ENCODE results near the gene ZFP36. TPM values are rescaled to one million over a fixed set of nuclear protein-coding genes. Genes with fewer than 3 reads are reported as not detected.
"Not testable (repeated sequence)": the region's sequence is repeated elsewhere in the genome, so short reads cannot be mapped to it uniquely, and the experiment has no call there.

ZFP36 gene
- total RNA-seq, 3 donors from 2014 or later, result 91.7 to 299 (median 143) TPM

DNA sequence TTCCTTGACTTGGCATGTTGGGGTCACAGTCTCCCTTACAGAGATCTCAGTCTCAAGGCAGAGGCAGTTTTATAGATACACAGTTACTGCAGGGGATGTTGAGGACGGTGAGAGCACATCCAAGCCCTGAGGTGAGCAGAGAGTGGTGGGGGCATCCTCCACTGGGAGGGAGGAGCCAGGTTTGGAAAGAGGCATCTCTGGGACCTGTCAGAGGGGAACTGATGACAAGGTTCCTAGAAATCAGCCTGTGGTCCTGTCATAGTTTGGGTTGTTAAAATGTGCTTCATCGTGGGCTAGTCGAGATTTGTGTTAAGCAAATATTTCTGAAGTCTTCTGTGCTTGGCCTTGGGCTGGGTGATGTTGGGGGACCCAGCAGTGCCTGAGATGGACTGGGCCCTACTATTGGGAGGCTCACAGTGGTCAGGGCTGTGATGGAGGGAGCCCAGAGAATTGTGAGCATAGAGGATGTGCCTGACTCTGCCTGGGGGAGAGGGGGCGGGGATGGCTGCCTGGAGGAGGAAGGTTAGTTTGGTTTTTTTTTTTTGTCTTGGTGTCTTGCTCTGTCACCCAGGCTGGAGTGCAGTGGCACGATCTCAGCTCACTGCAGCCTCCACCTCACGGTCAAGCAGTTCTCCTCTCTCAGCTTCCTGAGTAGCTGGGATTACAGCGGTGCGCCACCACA is 42.6 kb downstream of the ZFP36 start:
- no peak for TF ChIP-seq POLR2A (IDR thresholded peaks at IDR 0.05)
- no peak for TF ChIP-seq CTCF (IDR thresholded peaks at IDR 0.05)
- no peak for TF ChIP-seq POLR2AphosphoS5 (IDR thresholded peaks at IDR 0.05)
- Histone ChIP-seq H3K9me3 (no peaks in the 10 kb centered on the region), H3K4me3 (no peak overlapping the region), H3K4me1 (peaks cover 10 to 22% of the 10 kb centered on the region in 2 donors), H3K36me3 (no peaks in the 10 kb centered on the region), H3K27ac (no peak overlapping the region), H3K27me3 (no peaks in the 10 kb centered on the region)
- no peak for DNase-seq (ENCODE audit: low spot score in 2 of 2)
- intact Hi-C loops (cut with DNase I; ENCODE audit: low total_unique reads), result no loop called here

GRCh38 chr19:39451257-39451656 is 44.6 kb downstream of the ZFP36 start:
- DNase-seq (ENCODE audit: low spot score in 2 of 2); intact Hi-C loops (cut with DNase I; ENCODE audit: low total_unique reads); H3K27me3 ChIP-seq; H3K9me3 ChIP-seq; H3K27ac ChIP-seq; H3K4me3 ChIP-seq; H3K36me3 ChIP-seq: not testable (repeated sequence)
- H3K4me1 ChIP-seq, result peaks cover 9 to 19% of the 10 kb centered on the region in 2 donors

Other genes with a start within 250 kb of the ZFP36 start
- gene NCCRP1, start 209.9 kb upstream of the ZFP36 start, total RNA-seq, result 1 to 10 TPM in 1 of 3 donors, under 1 TPM in 1, not detected in 1; 0.66 to 2.9 TPM
- gene SYCN, start 202.6 kb upstream of the ZFP36 start, total RNA-seq, result not detected
- gene IFNL3, start 161.8 kb upstream of the ZFP36 start, total RNA-seq, result not detected
- gene IFNL4, start 158.0 kb upstream of the ZFP36 start, total RNA-seq, result not detected
- not detected for gene IFNL2, start 138.5 kb upstream of the ZFP36 start, total RNA-seq
- gene IFNL1, start 110.4 kb upstream of the ZFP36 start, total RNA-seq, result not detected
- under 1 TPM; 0.16 to 0.66 (median 0.59) TPM for gene LRFN1, start 86.0 kb upstream of the ZFP36 start, total RNA-seq
- 10 to 100 TPM; 21.7 to 47.5 (median 26.6) TPM for gene GMFG, start 70.8 kb upstream of the ZFP36 start, total RNA-seq
- gene SAMD4B, start 64.4 kb upstream of the ZFP36 start, total RNA-seq, result 10 to 100 TPM; 57.4 to 65.2 (median 59.7) TPM
- 10 to 100 TPM; 41.3 to 49.5 (median 45.2) TPM for gene PAF1, start 15.7 kb upstream of the ZFP36 start, total RNA-seq
- 10 to 100 TPM; 36.6 to 49.5 (median 47.3) TPM for gene MED29, start 15.5 kb upstream of the ZFP36 start, total RNA-seq
- 10 to 100 TPM in 2 of 3 donors, 1 to 10 TPM in 1; 8.0 to 11.8 (median 10.2) TPM for gene PLEKHG2, start 5.8 kb downstream of the ZFP36 start, total RNA-seq
- 1,000 to 10,000 TPM; 1,681 to 3,245 (median 1,756) TPM for gene RPS16, start 29.1 kb downstream of the ZFP36 start, total RNA-seq
- 100 to 1,000 TPM in 2 of 3 donors, 10 to 100 TPM in 1; 74.3 to 115 (median 103) TPM for gene SUPT5H, start 38.7 kb downstream of the ZFP36 start, total RNA-seq
- gene TIMM50, start 74.0 kb downstream of the ZFP36 start, total RNA-seq, result 10 to 100 TPM; 39.4 to 45.6 (median 41.1) TPM
- not detected for gene DLL3, start 92.1 kb downstream of the ZFP36 start, total RNA-seq
- not detected for gene SELENOV, start 108.3 kb downstream of the ZFP36 start, total RNA-seq
- gene EID2B, start 126.0 kb downstream of the ZFP36 start, total RNA-seq, result 1 to 10 TPM; 3.4 to 5.6 (median 4.3) TPM
- 10 to 100 TPM; 13.0 to 14.7 (median 13.4) TPM for gene EID2, start 133.3 kb downstream of the ZFP36 start, total RNA-seq
- gene LGALS13, start 195.7 kb downstream of the ZFP36 start, total RNA-seq, result not detected
- gene LGALS16, start 249.1 kb downstream of the ZFP36 start, total RNA-seq, result not detected